HepG2 (cell line): Measurements from ENCODE around the gene CCND1. TPM values are rescaled to one million over a fixed set of nuclear protein-coding genes. Genes with fewer than 3 reads are reported as not detected.
A peak's percentile ranks its signal among the peaks of the same experiment; 100 is the strongest.

Experiments
- CBX5 ChIP-seq: sonication (generic); formaldehyde crosslinking; IDR thresholded peaks from 2 replicates; pipeline ENCODE4 v1.4.0; 2020; ENCODE audit warnings: missing genetic modification reagents, borderline replicate concordance
- CC2D1A ChIP-seq: sonication (generic); formaldehyde crosslinking; IDR thresholded peaks from 2 replicates; pipeline ENCODE4 v1.8.1; 2023; ENCODE audit warnings: mild to moderate bottlenecking, missing genetic modification reagents
- E2F2 ChIP-seq: sonication (generic); formaldehyde crosslinking; IDR thresholded peaks from 2 replicates; pipeline ENCODE4 v1.4.0; 2020; ENCODE audit warnings: missing genetic modification reagents, borderline replicate concordance
- GATA4 ChIP-seq: sonication (generic); IDR thresholded peaks from 2 replicates; pipeline ENCODE4 v1.6.1; 2016; ENCODE audit warnings: antibody characterized with exemption, low read depth, borderline replicate concordance
- HNRNPH1 ChIP-seq: fragments of 200-400 bp; formaldehyde crosslinking; optimal IDR thresholded peaks from 2 replicates; pipeline ENCODE3; 2017; ENCODE audit warnings: mild to moderate bottlenecking, low read depth, low read length
- HNRNPK ChIP-seq: fragments of 200-400 bp; formaldehyde crosslinking; IDR thresholded peaks from 2 replicates; pipeline ENCODE4 v1.6.1; 2018; ENCODE audit warnings: low read length, low read depth, moderate library complexity, mild to moderate bottlenecking; ENCODE audit not compliant: poor library complexity, severe bottlenecking
- HOXA3 ChIP-seq: sonication (generic); formaldehyde crosslinking; IDR thresholded peaks from 2 replicates; pipeline ENCODE4 v1.5.0; 2020; ENCODE audit warnings: missing genetic modification reagents
- MAFG ChIP-seq: sonication (generic); formaldehyde crosslinking; IDR thresholded peaks from 2 replicates; pipeline ENCODE4 v1.5.1; 2020; ENCODE audit warnings: mild to moderate bottlenecking, missing genetic modification reagents
- MNT ChIP-seq: fragments of 450-650 bp; IDR thresholded peaks from 2 replicates; pipeline ENCODE4 v1.6.1; 2016
- RARA ChIP-seq: IDR thresholded peaks from 2 replicates; pipeline ENCODE4 v1.6.1; 2016; ENCODE audit warnings: missing genetic modification reagents, missing compliant biosample characterization
- SIX4 ChIP-seq: sonication (generic); formaldehyde crosslinking; IDR thresholded peaks from 2 replicates; pipeline ENCODE4 v1.4.0; 2020; ENCODE audit warnings: missing genetic modification reagents
- ZBED4 ChIP-seq: sonication (generic); formaldehyde crosslinking; IDR thresholded peaks from 2 replicates; pipeline ENCODE4 v1.4.0; 2020; ENCODE audit warnings: missing genetic modification reagents, borderline replicate concordance
- ZBTB20 ChIP-seq: sonication (generic); formaldehyde crosslinking; IDR thresholded peaks from 2 replicates; pipeline ENCODE4 v1.8.1; 2023; ENCODE audit warnings: missing genetic modification reagents, low read depth, mild to moderate bottlenecking, borderline replicate concordance
- ZNF138 ChIP-seq: sonication (generic); formaldehyde crosslinking; IDR thresholded peaks from 2 replicates; pipeline ENCODE4 v1.5.0; 2020; ENCODE audit warnings: mild to moderate bottlenecking, low read depth, missing genetic modification reagents
- ZNF256 ChIP-seq: sonication (generic); formaldehyde crosslinking; conservative IDR thresholded peaks from 2 replicates; pipeline ENCODE4 v1.4.0; 2020; ENCODE audit warnings: missing genetic modification reagents
- ZNF331 ChIP-seq: sonication (generic); formaldehyde crosslinking; IDR thresholded peaks from 2 replicates; pipeline ENCODE4 v1.4.0; 2020; ENCODE audit warnings: missing genetic modification reagents
- ZNF597 ChIP-seq: sonication (generic); formaldehyde crosslinking; IDR thresholded peaks from 2 replicates; pipeline ENCODE4 v1.5.0; 2020; ENCODE audit warnings: missing genetic modification reagents
- ZNF773 ChIP-seq: sonication (generic); formaldehyde crosslinking; IDR thresholded peaks from 2 replicates; pipeline ENCODE4 v1.4.0; 2020; ENCODE audit warnings: missing genetic modification reagents, borderline replicate concordance
- polyA plus RNA-seq, 8 experiments: library from polyadenylated mRNA; depleted of rRNA in 3 of 8; stranded (reverse) in 7 of 8; unstranded in 1 of 8; fragments of >200 nt; fragmentation: Illumina TruSeq in 4 of 8; extraction: Trizol in 4 of 8; gene quantifications; 2 replicates each; pipeline versions ENCODE4 v1.2.1 to v1.2.3, GENCODE V29; 2011 to 2016; ENCODE audit warnings: low read depth in 4 of 8, missing spikeins in 1 of 8, mixed read lengths in 1 of 8; ENCODE audit not compliant: insufficient read depth in 1 of 8
- total RNA-seq, 5 experiments: library from RNA; depleted of rRNA; stranded (reverse); fragments of >200 nt; fragmentation: Illumina TruSeq; extraction: Trizol; gene quantifications; 2 replicates each; pipeline ENCODE4 v1.2.3, GENCODE V29; 2016; ENCODE audit warnings: low read depth in 1 of 5

Gene CCND1
- total and polyA plus RNA-seq, 2 of the 13 experiments (the other 11 are each of a cell fraction or from before 2014, with no cell fraction given): 107 to 136 TPM

- no peak for TF ChIP-seq ZNF138
- no peak for TF ChIP-seq MAFG (CRISPR knock-in tag)
- TF ChIP-seq CC2D1A (CRISPR knock-in tag): no peak
- peak; percentile 85; the same call in 1 of the 2 replicates for TF ChIP-seq CBX5 (CRISPR knock-in tag)
- TF ChIP-seq ZBED4 (CRISPR knock-in tag): peak; percentile 20; the same call in 1 of the 2 replicates
- no peak for TF ChIP-seq ZNF597 (CRISPR knock-in tag)
- TF ChIP-seq HNRNPH1: no peak
- peak; percentile 35; the same call in 1 of the 2 replicates for TF ChIP-seq HOXA3 (CRISPR knock-in tag)
- no peak for TF ChIP-seq ZNF256 (CRISPR knock-in tag)
- TF ChIP-seq E2F2: no peak
- 0 out of 2 replicates have a peak, but pooled peaks have one; percentile 34 for TF ChIP-seq SIX4 (CRISPR knock-in tag)
- no peak for TF ChIP-seq GATA4
- TF ChIP-seq RARA (CRISPR knock-in tag): peak; percentile 82
- no peak for TF ChIP-seq MNT
- no peak for TF ChIP-seq HNRNPK
- TF ChIP-seq ZNF331 (CRISPR knock-in tag): no peak
- TF ChIP-seq ZNF773: no peak
- peak; percentile 64; the same call in 1 of the 2 replicates for TF ChIP-seq ZBTB20 (CRISPR knock-in tag)
Observed at GRCh38 chr11:69654660-69655478, 13.9 kb downstream of the CCND1 start (continued).
